GM23338 (cell line): ENCODE results near the gene MYT1. TPM values are rescaled to one million over a fixed set of nuclear protein-coding genes. Genes with fewer than 3 reads are reported as not detected.

Experiments
- ATAC-seq: fragments of 200-7000 bp; cut with Tn5 transposase; 3 replicates; pipeline ENCODE4 v1.9.1; 2020
- DNase-seq: peaks from one replicate; pipeline ENCODE4 v3.0.0-alpha.2; 2015; ENCODE audit warnings: low spot score
- H2AFZ ChIP-seq: fragments of 200-600 bp; sonication (generic); 2 replicates; pipeline ENCODE4 v1.8.0; 2016; ENCODE audit warnings: antibody characterized with exemption, mild to moderate bottlenecking, moderate library complexity
- H3F3A ChIP-seq: fragments of 200-600 bp; sonication (generic); replicated peaks from 2 replicates; pipeline ENCODE4 v1.8.0; 2017; ENCODE audit warnings: antibody characterized with exemption, mixed run types, low read depth
- H3K27ac ChIP-seq: fragments of 200-600 bp; sonication (generic); 2 replicates; pipeline ENCODE4 v1.6.1; 2016; ENCODE audit warnings: low read depth
- H3K27me3 ChIP-seq: fragments of 200-600 bp; sonication (generic); 2 replicates; pipeline ENCODE4 v1.8.0; 2016; ENCODE audit warnings: mild to moderate bottlenecking, mixed run types, moderate library complexity; ENCODE audit not compliant: insufficient read depth
- H3K36me3 ChIP-seq: fragments of 200-600 bp; sonication (generic); 2 replicates; pipeline ENCODE4 v1.8.0; 2016; ENCODE audit warnings: mild to moderate bottlenecking; ENCODE audit not compliant: insufficient read depth
- H3K4me1 ChIP-seq: fragments of 200-600 bp; sonication (generic); 2 replicates; pipeline ENCODE4 v1.8.0; 2016; ENCODE audit warnings: mild to moderate bottlenecking, moderate library complexity; ENCODE audit not compliant: insufficient read depth
- H3K4me2 ChIP-seq: fragments of 200-600 bp; sonication (generic); 2 replicates; pipeline ENCODE4 v1.7.1; 2017; ENCODE audit warnings: mixed run types
- H3K4me3 ChIP-seq: fragments of 200-600 bp; sonication (generic); 2 replicates; pipeline ENCODE4 v1.6.1; 2016; ENCODE audit warnings: mixed run types
- H3K79me2 ChIP-seq: fragments of 200-600 bp; sonication (generic); replicated peaks from 2 replicates; pipeline ENCODE4 v1.8.0; 2017; ENCODE audit warnings: mild to moderate bottlenecking; ENCODE audit not compliant: insufficient read depth
- H3K9me2 ChIP-seq: fragments of 200-600 bp; sonication (generic); 2 replicates; pipeline ENCODE4 v1.8.0; 2017; ENCODE audit not compliant: insufficient read depth
- H4K20me1 ChIP-seq: fragments of 200-600 bp; sonication (generic); replicated peaks from 2 replicates; pipeline ENCODE4 v1.8.0; 2017; ENCODE audit warnings: mild to moderate bottlenecking; ENCODE audit not compliant: insufficient read depth
- H3K27ac Mint-ChIP-seq: 2 replicates; pipeline ENCODE4 v1.8.0; 2020; ENCODE audit warnings: inconsistent platforms, mild to moderate bottlenecking, moderate library complexity, mixed read lengths
- H3K27me3 Mint-ChIP-seq: 3 replicates; pipeline ENCODE4 v1.8.0; 2022; ENCODE audit warnings: low read depth, mild to moderate bottlenecking, moderate library complexity, mixed read lengths, inconsistent platforms; ENCODE audit not compliant: insufficient read depth, poor library complexity
- H3K36me3 Mint-ChIP-seq: 3 replicates; pipeline ENCODE4 v1.8.0; 2021; ENCODE audit warnings: low read depth, mild to moderate bottlenecking, inconsistent platforms, moderate library complexity, mixed read lengths
- H3K4me1 Mint-ChIP-seq: 3 replicates; pipeline ENCODE4 v1.8.0; 2020; ENCODE audit warnings: mild to moderate bottlenecking, inconsistent platforms, mixed read lengths
- H3K4me3 Mint-ChIP-seq: 3 replicates; pipeline ENCODE4 v1.8.0; 2021; ENCODE audit warnings: moderate library complexity, mild to moderate bottlenecking, inconsistent platforms, mixed read lengths
- H3K9me3 Mint-ChIP-seq: 3 replicates; pipeline ENCODE4 v1.8.0; 2020; ENCODE audit warnings: moderate library complexity, mild to moderate bottlenecking, inconsistent platforms, mixed read lengths
- CREB1 ChIP-seq: fragments of 250-450 bp; sonication (Bioruptor Pico); IDR thresholded peaks from 2 replicates; pipeline ENCODE4 v1.5.0; 2020; ENCODE audit warnings: low read depth, mild to moderate bottlenecking, moderate library complexity
- EZH2 ChIP-seq: fragments of 200-600 bp; sonication (generic); IDR thresholded peaks from one replicate; pipeline ENCODE4 v1.8.0; 2017; ENCODE audit warnings: antibody characterized with exemption, mild to moderate bottlenecking, low read depth; ENCODE audit not compliant: unreplicated experiment
- EZH2phosphoT487 ChIP-seq: fragments of 200-600 bp; sonication (generic); IDR thresholded peaks from one replicate; pipeline ENCODE4 v1.8.1; 2018; ENCODE audit warnings: antibody characterized with exemption; ENCODE audit not compliant: unreplicated experiment
- JUNB ChIP-seq: IDR thresholded peaks from one replicate; pipeline ENCODE4 v1.6.1; 2016; ENCODE audit warnings: antibody characterized with exemption; ENCODE audit not compliant: unreplicated experiment
- NANOG ChIP-seq: IDR thresholded peaks from 2 replicates; pipeline ENCODE4 v1.6.1; 2016; ENCODE audit warnings: antibody characterized with exemption, borderline replicate concordance
- POLR2AphosphoS5 ChIP-seq: IDR thresholded peaks from 2 replicates; pipeline ENCODE4 v1.6.1; 2016; ENCODE audit warnings: antibody characterized with exemption, low read depth
- STAT1 ChIP-seq: IDR thresholded peaks from one replicate; pipeline ENCODE4 v1.6.1; 2016; ENCODE audit warnings: antibody characterized with exemption; ENCODE audit not compliant: unreplicated experiment
- ZNF114 ChIP-seq: fragments of 250-450 bp; sonication (Bioruptor Pico); IDR thresholded peaks from 2 replicates; pipeline ENCODE4 v1.5.0; 2020; ENCODE audit warnings: mild to moderate bottlenecking, moderate library complexity
- ZNF331 ChIP-seq: fragments of 250-450 bp; sonication (Bioruptor Pico); IDR thresholded peaks from 2 replicates; pipeline ENCODE4 v1.5.0; 2020; ENCODE audit warnings: low read depth, mild to moderate bottlenecking, moderate library complexity
- polyA plus RNA-seq: library from polyadenylated mRNA; unstranded; fragments of >200 nt; fragmentation: Nextera tagmentation; extraction: Ambion mirVana; gene quantifications from 2 replicates; pipeline ENCODE4 v1.2.1, GENCODE V29; 2016
- total RNA-seq: library from RNA; depleted of rRNA; stranded (reverse); fragments of >200 nt; shearing (Covaris generic); gene quantifications from 2 replicates; pipeline ENCODE4 v1.2.3, GENCODE V29; 2014
- TF ChIP-seq, protein P1 (sequence below): IDR thresholded peaks from one replicate; pipeline ENCODE4 v1.6.1; 2018; ENCODE audit warnings: antibody characterized with exemption; ENCODE audit not compliant: unreplicated experiment
- TF ChIP-seq, protein P2 (sequence below), 2 experiments: fragments of 200-600 bp in 1 of 2; sonication (generic) in 1 of 2; conservative IDR thresholded peaks; 2 replicates each; pipeline versions ENCODE4 v1.5.1 to v1.6.1; 2016 to 2017; ENCODE audit warnings: antibody characterized with exemption in 2 of 2, low read depth in 2 of 2, mild to moderate bottlenecking in 2 of 2, moderate library complexity in 1 of 2
- TF ChIP-seq, protein P3 (sequence below): IDR thresholded peaks from 2 replicates; pipeline ENCODE4 v1.6.1; 2016; ENCODE audit warnings: antibody characterized with exemption

MYT1 gene
- total and polyA plus RNA-seq, 2 experiments from 2014 or later, result 0.83 to 1.6 TPM

DNA sequence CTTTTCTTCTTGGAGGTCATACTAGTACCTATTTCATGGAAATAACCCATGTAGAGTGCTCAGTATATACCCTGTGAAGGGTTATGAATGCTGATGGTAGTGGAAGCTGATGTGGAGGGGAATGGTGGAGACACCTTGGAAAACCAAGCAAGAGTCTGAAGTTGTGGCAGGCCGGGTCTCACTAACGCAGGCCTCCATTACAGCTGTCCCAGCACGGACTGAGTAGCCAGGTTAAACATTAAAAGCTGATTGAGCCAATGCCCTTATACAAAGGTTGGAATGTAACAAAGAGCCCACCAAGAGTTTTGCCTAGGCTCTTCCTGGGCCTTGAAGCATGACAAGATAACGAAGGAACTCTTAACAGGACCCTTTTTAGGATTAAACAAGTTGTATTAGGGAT lies 89.2 kb downstream of the MYT1 start:
- no peaks in the 10 kb centered on the region; the same call in 2 of the 3 replicates for H3K36me3 Mint-ChIP-seq
- H3K4me2 ChIP-seq, result no peak overlapping the region
- ATAC-seq, result no peak

GRCh38 chr20:64254156-64254555 lies 89.9 kb downstream of the MYT1 start:
- no peak for ATAC-seq
- Histone ChIP-seq H4K20me1 (peaks cover 12% of the 10 kb centered on the region), H3K4me1 (peaks cover 32% of the 10 kb centered on the region), H3K27me3 (no peaks in the 10 kb centered on the region), H3F3A (0 out of 2 replicates have a peak, but pooled peaks cover 3% of the 10 kb centered on the region), H3K36me3 (no peaks in the 10 kb centered on the region), H3K4me2 (no peak overlapping the region), H3K9me2 (no peaks in the 10 kb centered on the region), H2AFZ (no peak overlapping the region), H3K4me3 (no peak overlapping the region), H3K79me2 (peaks cover 34% of the 10 kb centered on the region), H3K27ac (no peak overlapping the region)
- Mint-ChIP-seq H3K27me3 (peaks cover 18% of the 10 kb centered on the region), H3K27ac (no peak overlapping the region), H3K36me3 (no peaks in the 10 kb centered on the region; the same call in 2 of the 3 replicates), H3K4me1 (peaks cover 27% of the 10 kb centered on the region), H3K9me3 (no peaks in the 10 kb centered on the region; the same call in 2 of the 3 replicates), H3K4me3 (peak overlapping the region; percentile 67)
- no peak for DNase-seq
- TF ChIP-seq POLR2AphosphoS5 (no peak), EZH2 (no peak), ZNF331 (CRISPR knock-in tag) (no peak), ZNF114 (CRISPR knock-in tag) (no peak), CREB1 (CRISPR knock-in tag) (no peak)
- TF ChIP-seq, protein P1, sequence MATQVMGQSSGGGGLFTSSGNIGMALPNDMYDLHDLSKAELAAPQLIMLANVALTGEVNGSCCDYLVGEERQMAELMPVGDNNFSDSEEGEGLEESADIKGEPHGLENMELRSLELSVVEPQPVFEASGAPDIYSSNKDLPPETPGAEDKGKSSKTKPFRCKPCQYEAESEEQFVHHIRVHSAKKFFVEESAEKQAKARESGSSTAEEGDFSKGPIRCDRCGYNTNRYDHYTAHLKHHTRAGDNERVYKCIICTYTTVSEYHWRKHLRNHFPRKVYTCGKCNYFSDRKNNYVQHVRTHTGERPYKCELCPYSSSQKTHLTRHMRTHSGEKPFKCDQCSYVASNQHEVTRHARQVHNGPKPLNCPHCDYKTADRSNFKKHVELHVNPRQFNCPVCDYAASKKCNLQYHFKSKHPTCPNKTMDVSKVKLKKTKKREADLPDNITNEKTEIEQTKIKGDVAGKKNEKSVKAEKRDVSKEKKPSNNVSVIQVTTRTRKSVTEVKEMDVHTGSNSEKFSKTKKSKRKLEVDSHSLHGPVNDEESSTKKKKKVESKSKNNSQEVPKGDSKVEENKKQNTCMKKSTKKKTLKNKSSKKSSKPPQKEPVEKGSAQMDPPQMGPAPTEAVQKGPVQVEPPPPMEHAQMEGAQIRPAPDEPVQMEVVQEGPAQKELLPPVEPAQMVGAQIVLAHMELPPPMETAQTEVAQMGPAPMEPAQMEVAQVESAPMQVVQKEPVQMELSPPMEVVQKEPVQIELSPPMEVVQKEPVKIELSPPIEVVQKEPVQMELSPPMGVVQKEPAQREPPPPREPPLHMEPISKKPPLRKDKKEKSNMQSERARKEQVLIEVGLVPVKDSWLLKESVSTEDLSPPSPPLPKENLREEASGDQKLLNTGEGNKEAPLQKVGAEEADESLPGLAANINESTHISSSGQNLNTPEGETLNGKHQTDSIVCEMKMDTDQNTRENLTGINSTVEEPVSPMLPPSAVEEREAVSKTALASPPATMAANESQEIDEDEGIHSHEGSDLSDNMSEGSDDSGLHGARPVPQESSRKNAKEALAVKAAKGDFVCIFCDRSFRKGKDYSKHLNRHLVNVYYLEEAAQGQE, result no peak
- TF ChIP-seq, protein P2, sequence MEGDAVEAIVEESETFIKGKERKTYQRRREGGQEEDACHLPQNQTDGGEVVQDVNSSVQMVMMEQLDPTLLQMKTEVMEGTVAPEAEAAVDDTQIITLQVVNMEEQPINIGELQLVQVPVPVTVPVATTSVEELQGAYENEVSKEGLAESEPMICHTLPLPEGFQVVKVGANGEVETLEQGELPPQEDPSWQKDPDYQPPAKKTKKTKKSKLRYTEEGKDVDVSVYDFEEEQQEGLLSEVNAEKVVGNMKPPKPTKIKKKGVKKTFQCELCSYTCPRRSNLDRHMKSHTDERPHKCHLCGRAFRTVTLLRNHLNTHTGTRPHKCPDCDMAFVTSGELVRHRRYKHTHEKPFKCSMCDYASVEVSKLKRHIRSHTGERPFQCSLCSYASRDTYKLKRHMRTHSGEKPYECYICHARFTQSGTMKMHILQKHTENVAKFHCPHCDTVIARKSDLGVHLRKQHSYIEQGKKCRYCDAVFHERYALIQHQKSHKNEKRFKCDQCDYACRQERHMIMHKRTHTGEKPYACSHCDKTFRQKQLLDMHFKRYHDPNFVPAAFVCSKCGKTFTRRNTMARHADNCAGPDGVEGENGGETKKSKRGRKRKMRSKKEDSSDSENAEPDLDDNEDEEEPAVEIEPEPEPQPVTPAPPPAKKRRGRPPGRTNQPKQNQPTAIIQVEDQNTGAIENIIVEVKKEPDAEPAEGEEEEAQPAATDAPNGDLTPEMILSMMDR (conservative IDR thresholded peaks at IDR 0.05; ENCODE audit: low read depth in 2 of 2), result no peak

More for the DNA sequence above, 89.2 kb downstream of the MYT1 start:
- TF ChIP-seq NANOG (no peak), STAT1 (no peak), EZH2phosphoT487 (no peak), POLR2AphosphoS5 (no peak), JUNB (no peak)
- TF ChIP-seq, protein P1, result no peak
- TF ChIP-seq, protein P3, sequence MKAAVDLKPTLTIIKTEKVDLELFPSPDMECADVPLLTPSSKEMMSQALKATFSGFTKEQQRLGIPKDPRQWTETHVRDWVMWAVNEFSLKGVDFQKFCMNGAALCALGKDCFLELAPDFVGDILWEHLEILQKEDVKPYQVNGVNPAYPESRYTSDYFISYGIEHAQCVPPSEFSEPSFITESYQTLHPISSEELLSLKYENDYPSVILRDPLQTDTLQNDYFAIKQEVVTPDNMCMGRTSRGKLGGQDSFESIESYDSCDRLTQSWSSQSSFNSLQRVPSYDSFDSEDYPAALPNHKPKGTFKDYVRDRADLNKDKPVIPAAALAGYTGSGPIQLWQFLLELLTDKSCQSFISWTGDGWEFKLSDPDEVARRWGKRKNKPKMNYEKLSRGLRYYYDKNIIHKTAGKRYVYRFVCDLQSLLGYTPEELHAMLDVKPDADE, result no peak
- Histone ChIP-seq H3K4me1 (peaks cover 26% of the 10 kb centered on the region), H4K20me1 (peaks cover 9% of the 10 kb centered on the region), H3K79me2 (peaks cover 27% of the 10 kb centered on the region), H3F3A (no peaks in the 10 kb centered on the region), H2AFZ (no peak overlapping the region; the same call in 1 of the 2 replicates), H3K9me2 (no peaks in the 10 kb centered on the region), H3K4me3 (no peak overlapping the region), H3K27ac (no peak overlapping the region), H3K36me3 (no peaks in the 10 kb centered on the region), H3K27me3 (no peaks in the 10 kb centered on the region)
- Mint-ChIP-seq H3K27me3 (peaks cover 16% of the 10 kb centered on the region), H3K9me3 (no peaks in the 10 kb centered on the region; the same call in 2 of the 3 replicates), H3K4me1 (peaks cover 20% of the 10 kb centered on the region), H3K27ac (no peak overlapping the region), H3K4me3 (no peak overlapping the region)
- no peak for DNase-seq
